ENCODE measurements around the gene CARS1. TPM values are rescaled to one million over a fixed set of nuclear protein-coding genes. Genes with fewer than 3 reads are reported as not detected.

CARS1 gene
- total and polyA plus RNA-seq, 9 donors: 12.5 to 148 (median 17.6) TPM

DNA sequence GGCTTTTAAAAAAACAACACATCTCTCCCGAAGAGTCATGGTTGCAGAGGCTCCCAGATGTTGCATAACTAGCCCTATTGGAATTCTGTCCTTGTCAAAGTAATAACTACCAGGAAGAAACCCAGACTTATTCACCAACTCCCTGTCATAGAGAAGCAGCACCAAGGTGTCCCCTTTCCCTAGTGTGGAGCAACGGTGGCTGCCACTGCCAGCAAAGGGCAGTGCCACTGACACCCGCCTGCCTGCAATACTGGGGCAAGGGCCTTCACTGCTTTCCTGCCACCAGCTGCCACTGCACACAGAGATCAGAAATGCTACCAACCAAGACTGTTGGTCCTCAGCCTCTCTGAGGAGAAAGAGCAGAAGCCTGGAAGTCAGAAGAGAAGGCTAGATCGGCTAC is 92.4 kb downstream of the CARS1 start:
- Histone ChIP-seq H3K9me3 (no peaks in the 10 kb centered on the region), H3K4me3 (no peak overlapping the region), H3K27me3 (no peaks in the 10 kb centered on the region), H3K27ac (no peak overlapping the region), H3K36me3 (no peaks in the 10 kb centered on the region), H3K4me1 (ENCODE audit: insufficient read depth) (no peaks in the 10 kb centered on the region)
- intact Hi-C loops (cut with DNase I): no loop called here
- no peak for DNase-seq
- 79 to 87% (median 87%) methylated on average over 4 of the region's 4 CpGs for WGBS, 3 donors
- TF ChIP-seq, protein P1, sequence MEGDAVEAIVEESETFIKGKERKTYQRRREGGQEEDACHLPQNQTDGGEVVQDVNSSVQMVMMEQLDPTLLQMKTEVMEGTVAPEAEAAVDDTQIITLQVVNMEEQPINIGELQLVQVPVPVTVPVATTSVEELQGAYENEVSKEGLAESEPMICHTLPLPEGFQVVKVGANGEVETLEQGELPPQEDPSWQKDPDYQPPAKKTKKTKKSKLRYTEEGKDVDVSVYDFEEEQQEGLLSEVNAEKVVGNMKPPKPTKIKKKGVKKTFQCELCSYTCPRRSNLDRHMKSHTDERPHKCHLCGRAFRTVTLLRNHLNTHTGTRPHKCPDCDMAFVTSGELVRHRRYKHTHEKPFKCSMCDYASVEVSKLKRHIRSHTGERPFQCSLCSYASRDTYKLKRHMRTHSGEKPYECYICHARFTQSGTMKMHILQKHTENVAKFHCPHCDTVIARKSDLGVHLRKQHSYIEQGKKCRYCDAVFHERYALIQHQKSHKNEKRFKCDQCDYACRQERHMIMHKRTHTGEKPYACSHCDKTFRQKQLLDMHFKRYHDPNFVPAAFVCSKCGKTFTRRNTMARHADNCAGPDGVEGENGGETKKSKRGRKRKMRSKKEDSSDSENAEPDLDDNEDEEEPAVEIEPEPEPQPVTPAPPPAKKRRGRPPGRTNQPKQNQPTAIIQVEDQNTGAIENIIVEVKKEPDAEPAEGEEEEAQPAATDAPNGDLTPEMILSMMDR (IDR thresholded peaks at IDR 0.05): no peak
- TF ChIP-seq POLR2A (IDR thresholded peaks at IDR 0.05) (no peak), EP300 (IDR thresholded peaks at IDR 0.05) (no peak)

DNA sequence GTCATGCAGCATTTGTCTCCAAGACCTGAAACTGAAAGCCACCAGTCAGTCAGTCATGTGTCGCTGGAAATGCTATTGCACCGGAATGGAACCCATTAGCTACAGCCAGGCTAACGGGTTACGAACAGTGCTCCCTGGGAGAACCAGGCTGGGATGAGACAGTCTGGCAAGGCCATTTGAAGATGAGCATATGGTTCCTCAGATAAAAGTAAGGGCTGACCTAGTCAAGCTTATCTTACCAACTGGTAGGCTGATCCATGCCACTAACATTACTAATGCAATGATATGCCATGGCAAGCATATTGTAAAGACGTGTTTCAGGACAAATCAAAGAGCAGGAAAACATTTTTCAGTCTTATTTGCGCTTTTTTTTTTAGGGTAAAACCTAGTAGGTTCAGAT is 93.5 kb downstream of the CARS1 start:
- Histone ChIP-seq H3K27me3 (no peaks in the 10 kb centered on the region), H3K36me3 (no peaks in the 10 kb centered on the region), H3K4me3 (no peak overlapping the region), H3K27ac (no peak overlapping the region), H3K9me3 (no peaks in the 10 kb centered on the region), H3K4me1 (ENCODE audit: insufficient read depth) (no peaks in the 10 kb centered on the region)
- no peak for DNase-seq
- 91 to 97% (median 96%) methylated on average over 6 of the region's 6 CpGs for WGBS, 3 donors
- intact Hi-C loops (cut with DNase I): no loop called here
- no peak for TF ChIP-seq EP300 (IDR thresholded peaks at IDR 0.05)
- TF ChIP-seq, protein P1 (IDR thresholded peaks at IDR 0.05): no peak
- no peak for TF ChIP-seq POLR2A (IDR thresholded peaks at IDR 0.05)

DNA sequence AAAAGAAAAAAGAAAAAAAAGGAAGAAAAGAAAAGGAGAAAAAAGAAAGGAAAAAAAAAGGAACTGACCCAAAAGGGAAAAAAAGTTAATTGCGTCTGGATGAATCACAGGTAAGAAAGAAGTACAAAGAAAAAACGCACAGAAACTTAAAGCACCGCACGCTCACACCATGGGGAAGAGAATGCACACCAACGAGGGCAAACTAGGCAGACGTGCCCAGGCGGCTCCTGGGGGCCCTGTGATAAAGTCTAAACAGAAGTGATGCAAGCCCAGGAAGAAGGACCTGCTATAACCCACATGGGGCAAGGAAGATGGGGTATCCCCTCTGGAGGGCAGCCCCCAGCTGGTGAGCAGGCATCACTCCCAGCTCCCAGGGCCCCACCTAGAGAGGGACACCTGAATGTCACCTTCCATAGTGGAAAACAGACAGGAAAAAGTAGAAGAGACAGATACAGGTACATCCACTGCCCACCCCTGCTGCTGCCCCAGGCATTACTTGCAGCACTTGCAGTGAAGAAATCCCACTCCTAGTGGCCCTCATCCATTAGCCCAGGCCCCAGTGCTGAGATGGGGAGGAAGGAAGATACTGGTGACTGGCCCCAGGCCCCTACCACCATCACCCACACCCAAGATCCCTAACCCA is 94.0 kb downstream of the CARS1 start:
- no peaks in the 10 kb centered on the region for H3K27me3 ChIP-seq
- WGBS, 3 donors: 89 to 90% (median 90%) methylated on average over 7 of the region's 7 CpGs
- intact Hi-C loops (cut with DNase I): no loop called here
- no peaks in the 10 kb centered on the region for H3K9me3 ChIP-seq
- TF ChIP-seq POLR2A (IDR thresholded peaks at IDR 0.05): no peak
- TF ChIP-seq, protein P1 (IDR thresholded peaks at IDR 0.05): no peak
- TF ChIP-seq EP300 (IDR thresholded peaks at IDR 0.05): no peak
- no peaks in the 10 kb centered on the region for H3K36me3 ChIP-seq
- DNase-seq: no peak
- no peak overlapping the region for H3K27ac ChIP-seq
- H3K4me3 ChIP-seq: no peak overlapping the region
- H3K4me1 ChIP-seq (ENCODE audit: insufficient read depth): no peaks in the 10 kb centered on the region

DNA sequence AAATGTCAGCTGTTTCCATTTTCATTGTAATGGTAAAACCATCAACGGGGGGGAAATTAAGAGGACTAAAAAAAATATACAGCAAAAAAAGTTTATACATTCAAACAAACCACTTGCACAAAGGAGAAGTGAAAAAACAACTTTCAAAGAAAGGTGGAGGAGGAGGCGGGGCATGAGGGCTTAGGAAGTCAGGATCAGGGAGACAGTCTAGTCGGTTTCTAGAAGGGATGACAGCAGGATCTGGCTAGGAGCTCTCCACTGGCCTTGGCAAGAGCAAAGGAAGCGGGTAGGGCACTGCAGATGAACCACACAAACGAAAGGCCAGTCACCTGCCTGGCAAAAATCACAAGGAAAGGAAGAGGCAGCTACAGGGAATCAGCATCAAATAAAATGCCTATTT is 96.1 kb downstream of the CARS1 start:
- TF ChIP-seq EP300 (IDR thresholded peaks at IDR 0.05) (no peak), POLR2A (IDR thresholded peaks at IDR 0.05) (no peak)
- TF ChIP-seq, protein P1 (IDR thresholded peaks at IDR 0.05): no peak
- Histone ChIP-seq H3K36me3 (no peaks in the 10 kb centered on the region), H3K9me3 (no peaks in the 10 kb centered on the region), H3K4me1 (ENCODE audit: insufficient read depth) (no peaks in the 10 kb centered on the region), H3K4me3 (no peak overlapping the region), H3K27me3 (no peaks in the 10 kb centered on the region), H3K27ac (no peak overlapping the region)
- no peak for DNase-seq
- intact Hi-C loops (cut with DNase I): no loop called here
- WGBS, 3 donors: 74 to 79% (median 75%) methylated on average over 5 of the region's 5 CpGs

Data from ovary (tissue), 9 donors.